ENCODE results near the gene GNAI3. TPM values are rescaled to one million over a fixed set of nuclear protein-coding genes. Genes with fewer than 3 reads are reported as not detected.

GNAI3 gene
- total RNA-seq, 1 donor, result 17.6 TPM

DNA sequence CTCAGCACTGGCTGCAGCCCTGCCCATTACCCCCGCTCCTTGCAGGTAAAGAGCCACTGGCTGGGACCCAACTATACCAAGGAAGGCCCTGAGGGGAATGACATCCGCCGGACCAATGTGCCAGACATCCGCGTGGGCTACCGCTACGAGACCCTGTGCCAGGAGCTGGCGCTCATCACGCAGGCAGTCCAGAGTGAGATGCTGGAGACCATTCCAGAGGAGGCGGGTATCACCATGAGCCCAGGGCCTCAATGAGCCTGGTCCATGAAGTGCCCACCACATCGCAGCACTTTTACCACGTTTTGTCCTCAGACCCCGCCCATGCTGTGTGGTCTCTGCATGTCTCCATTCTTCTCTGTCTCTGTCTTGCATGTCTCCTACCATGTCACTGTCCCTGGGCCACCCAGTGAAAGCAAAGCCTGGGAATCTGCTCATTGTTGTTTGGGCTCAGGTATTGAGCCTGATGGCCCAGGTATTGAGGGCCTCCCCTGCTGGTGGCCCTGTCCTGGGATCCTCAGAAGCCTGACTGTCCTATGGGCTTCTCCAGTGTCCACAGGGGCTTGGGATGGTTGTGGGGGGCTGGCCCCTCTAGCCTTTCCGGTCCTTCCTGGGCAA is 82.6 kb downstream of the GNAI3 start:
- H3K4me3 ChIP-seq (ENCODE audit: low read depth, low read length), result no peak overlapping the region
- TF ChIP-seq, protein P1, sequence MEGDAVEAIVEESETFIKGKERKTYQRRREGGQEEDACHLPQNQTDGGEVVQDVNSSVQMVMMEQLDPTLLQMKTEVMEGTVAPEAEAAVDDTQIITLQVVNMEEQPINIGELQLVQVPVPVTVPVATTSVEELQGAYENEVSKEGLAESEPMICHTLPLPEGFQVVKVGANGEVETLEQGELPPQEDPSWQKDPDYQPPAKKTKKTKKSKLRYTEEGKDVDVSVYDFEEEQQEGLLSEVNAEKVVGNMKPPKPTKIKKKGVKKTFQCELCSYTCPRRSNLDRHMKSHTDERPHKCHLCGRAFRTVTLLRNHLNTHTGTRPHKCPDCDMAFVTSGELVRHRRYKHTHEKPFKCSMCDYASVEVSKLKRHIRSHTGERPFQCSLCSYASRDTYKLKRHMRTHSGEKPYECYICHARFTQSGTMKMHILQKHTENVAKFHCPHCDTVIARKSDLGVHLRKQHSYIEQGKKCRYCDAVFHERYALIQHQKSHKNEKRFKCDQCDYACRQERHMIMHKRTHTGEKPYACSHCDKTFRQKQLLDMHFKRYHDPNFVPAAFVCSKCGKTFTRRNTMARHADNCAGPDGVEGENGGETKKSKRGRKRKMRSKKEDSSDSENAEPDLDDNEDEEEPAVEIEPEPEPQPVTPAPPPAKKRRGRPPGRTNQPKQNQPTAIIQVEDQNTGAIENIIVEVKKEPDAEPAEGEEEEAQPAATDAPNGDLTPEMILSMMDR (IDR thresholded peaks at IDR 0.05; ENCODE audit: insufficient read depth, low read length), result no peak
- no peak for DNase-seq (ENCODE audit: low read depth)

DNA sequence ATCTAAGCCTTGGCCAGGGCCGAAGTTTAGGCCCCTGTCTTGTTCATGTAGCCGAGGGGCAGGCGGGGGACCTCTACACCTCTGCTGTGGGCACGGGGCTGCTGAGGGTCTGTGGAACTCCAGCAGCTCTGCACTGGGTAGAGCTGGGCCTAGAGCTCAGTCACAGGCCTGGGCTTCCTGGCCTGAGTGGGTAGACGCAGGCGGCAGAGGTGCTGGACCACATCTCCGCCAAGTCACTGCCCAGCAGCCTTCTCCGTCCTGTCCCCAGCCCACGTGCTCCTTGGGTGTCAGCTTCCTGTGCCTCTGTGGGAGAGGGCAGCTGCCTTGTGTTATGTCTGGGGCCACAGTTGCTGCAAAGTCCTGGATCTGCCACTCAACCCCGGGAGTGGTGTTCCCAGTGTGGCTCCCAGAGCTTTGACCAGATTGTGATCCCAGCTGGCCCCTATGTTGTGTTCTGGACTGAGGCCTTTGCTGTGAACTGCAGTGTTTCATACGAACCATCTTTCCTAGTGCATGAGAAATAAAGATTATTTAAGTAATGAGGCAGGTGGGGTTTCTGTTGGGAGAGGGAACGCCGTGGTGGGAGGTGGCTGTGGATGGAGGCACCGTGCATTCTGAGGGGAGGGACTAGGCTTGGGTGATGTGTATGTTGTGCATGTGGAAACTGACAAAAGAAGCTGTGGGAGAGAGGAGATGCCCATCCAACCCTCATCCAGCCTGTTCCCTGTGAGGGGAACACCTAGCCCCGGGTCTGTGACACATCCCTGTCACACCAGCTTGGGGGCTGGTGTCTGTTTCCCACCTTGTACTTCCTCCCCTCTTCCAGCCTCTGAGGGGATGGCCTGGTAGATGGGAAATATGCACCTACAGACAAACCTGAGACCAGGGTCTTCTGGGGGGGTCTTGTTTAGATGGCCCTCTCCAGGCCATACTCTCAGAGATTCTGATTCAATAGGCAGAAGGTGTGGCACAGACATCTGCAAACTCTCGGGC is 83.4 kb downstream of the GNAI3 start:
- TF ChIP-seq, protein P1 (IDR thresholded peaks at IDR 0.05; ENCODE audit: insufficient read depth, low read length), result no peak
- H3K4me3 ChIP-seq (ENCODE audit: low read depth, low read length), result no peak overlapping the region
- DNase-seq (ENCODE audit: low read depth), result no peak

DNA sequence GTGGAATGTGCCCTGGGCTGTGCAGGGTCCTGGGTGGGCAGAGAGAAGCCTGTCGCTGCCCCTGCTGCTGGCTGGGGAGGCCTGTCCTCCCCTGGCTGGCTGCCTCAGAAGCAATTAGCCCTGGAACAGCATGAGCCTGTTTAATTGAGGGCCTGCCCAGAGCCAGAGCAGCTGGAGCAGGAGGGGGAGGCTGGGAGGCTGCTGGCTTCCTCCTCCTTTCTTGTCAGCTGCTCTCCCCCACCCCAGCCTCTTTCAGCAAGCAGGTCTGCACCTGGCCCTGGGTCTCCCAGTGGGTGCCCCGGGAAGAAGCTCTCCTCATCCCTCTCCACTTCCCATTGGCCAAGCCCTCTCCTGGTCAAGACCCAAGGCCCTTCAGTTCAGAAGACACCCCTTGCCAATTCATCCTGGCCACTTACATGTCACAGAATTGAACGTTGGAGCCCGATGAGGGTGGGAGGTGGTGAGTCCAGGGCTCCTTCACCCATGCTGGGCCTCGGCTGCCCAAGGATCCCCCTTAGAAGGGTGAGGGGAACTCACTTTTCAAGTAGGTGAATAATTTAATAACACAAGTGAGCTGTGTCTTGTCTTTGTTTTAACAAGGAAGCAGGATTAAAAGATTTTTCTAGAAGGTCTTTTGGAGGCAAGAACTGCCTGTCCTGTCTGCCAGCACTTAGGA is 84.4 kb downstream of the GNAI3 start:
- TF ChIP-seq, protein P1 (IDR thresholded peaks at IDR 0.05; ENCODE audit: insufficient read depth, low read length), result no peak
- no peak for DNase-seq (ENCODE audit: low read depth)
- no peak overlapping the region for H3K4me3 ChIP-seq (ENCODE audit: low read depth, low read length)

DNA sequence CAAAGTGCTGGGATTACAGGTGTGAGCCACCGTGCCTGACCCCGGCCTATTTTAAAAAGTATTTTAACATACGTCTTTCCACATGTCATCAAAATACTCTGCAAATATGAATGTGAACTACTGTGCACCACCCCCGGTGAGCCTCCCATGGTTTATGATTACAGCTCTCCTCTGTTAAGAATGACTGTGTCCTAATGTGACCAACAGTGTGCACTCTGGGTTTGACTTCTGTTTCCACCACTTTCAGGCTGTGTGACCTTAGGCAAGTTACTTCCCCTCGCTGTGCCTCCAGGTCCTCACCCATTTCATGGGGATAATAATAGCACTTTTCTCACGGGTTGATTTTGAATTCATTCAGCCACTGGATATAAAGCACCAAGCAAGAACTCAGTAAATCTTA is 85.9 kb downstream of the GNAI3 start:
- TF ChIP-seq, protein P1 (IDR thresholded peaks at IDR 0.05; ENCODE audit: insufficient read depth, low read length), result no peak
- H3K4me3 ChIP-seq (ENCODE audit: low read depth, low read length), result no peak overlapping the region

DNA sequence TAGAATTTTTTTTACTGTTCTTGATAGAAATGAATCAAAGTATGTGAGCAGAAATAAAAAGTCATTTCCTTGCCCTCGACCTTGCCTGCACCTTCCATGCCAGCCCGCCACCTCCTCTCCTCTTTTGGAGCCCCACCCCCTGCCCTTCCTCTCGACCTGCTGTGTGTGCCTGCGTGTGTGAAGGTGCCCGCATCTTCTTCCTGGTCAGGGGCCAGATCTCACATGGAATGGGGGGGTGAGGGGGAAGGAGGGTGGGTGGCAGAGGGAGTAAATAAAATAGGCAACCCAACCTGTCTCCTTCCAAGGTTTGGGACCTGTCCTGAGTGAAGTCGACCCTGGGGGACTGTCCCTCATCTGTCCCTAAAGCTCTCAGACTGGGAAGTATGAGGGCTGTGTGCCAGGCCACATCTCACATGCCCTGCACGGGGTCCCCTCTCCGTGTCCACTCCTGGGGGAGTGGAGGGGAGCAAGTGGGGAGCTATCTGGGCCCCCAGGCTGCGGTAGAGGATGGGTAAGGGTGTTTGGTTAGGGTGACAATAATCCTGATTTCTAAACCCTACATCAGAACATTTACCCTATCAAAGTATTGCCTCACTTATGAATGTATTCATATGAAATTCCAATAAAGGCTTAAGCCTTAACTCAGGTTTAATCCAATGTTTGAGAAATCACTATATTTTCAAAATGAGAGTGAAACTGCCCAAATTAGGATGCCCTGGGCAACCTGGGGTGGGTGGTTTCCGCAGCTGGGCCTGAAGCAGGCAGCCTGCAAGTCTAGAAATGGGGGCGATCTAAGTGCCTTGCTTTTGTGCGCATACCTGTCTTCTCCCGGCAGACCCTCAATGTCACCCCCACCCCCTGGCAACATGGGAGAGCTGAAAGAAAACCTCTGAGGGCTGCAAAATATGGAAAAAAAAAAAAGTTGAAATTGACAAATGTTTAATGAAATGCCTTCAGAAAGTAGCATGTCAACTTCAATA is 86.6 kb downstream of the GNAI3 start:
- DNase-seq (ENCODE audit: low read depth), result no peak
- TF ChIP-seq, protein P1 (IDR thresholded peaks at IDR 0.05; ENCODE audit: insufficient read depth, low read length), result no peak
- no peak overlapping the region for H3K4me3 ChIP-seq (ENCODE audit: low read depth, low read length)

More for the DNA sequence above, 85.9 kb downstream of the GNAI3 start:
- no peak for DNase-seq (ENCODE audit: low read depth)

DNA sequence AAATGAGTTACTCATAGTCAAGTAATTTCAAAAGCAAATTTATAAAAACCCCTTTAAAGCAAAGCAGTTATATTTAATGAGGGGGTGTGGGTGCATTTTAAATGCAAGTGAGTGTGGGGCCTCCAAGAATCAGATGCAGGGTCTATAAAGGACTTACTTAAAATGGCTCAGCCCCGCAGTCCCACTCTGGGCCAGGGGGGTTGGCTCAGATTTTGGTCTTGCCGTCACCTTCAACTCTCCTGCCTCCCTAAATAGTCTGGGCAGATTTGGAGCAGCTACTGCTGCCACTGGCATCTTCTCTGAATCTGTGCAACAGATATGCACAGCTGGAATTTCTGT is 87.4 kb downstream of the GNAI3 start:
- no peak for DNase-seq (ENCODE audit: low read depth)
- TF ChIP-seq, protein P1 (IDR thresholded peaks at IDR 0.05; ENCODE audit: insufficient read depth, low read length), result no peak
- no peak overlapping the region for H3K4me3 ChIP-seq (ENCODE audit: low read depth, low read length)
